Activated T-helper 1 cell treated with anti-CD3 and anti-CD28 coated beads, Interleukin-12 subunit alpha, Interleukin-12 subunit beta, Interleukin-2, Interleukin-4 antibody, amounts not matched to agents 30 ng/mL and 10 ng/mL and 1 ng/mL, durations not matched to agents 14 hours and 24 hours and 36 hours (primary cell): ENCODE measurements around the gene PSMG4. TPM values are rescaled to one million over a fixed set of nuclear protein-coding genes. Genes with fewer than 3 reads are reported as not detected.
"Not testable (repeated sequence)": the region's sequence is repeated elsewhere in the genome, so short reads cannot be mapped to it uniquely, and the experiment has no call there.

ENCODE experiments used
- DNase-seq: peaks from one replicate; pipeline ENCODE4 v3.0.0; 2021; ENCODE audit warnings: low spot score
- H3K27ac Mint-ChIP-seq: one replicate; pipeline ENCODE4 v1.8.0; 2021; ENCODE audit warnings: mild to moderate bottlenecking, mixed read lengths
- H3K27me3 Mint-ChIP-seq: one replicate; pipeline ENCODE4 v1.8.0; 2022; ENCODE audit warnings: mild to moderate bottlenecking, moderate library complexity, mixed read lengths; ENCODE audit not compliant: insufficient read depth
- H3K36me3 Mint-ChIP-seq: one replicate; pipeline ENCODE4 v1.8.0; 2021; ENCODE audit warnings: low read depth, mixed read lengths
- H3K4me1 Mint-ChIP-seq: one replicate; pipeline ENCODE4 v1.8.0; 2021; ENCODE audit warnings: low read depth, mixed read lengths
- H3K4me3 Mint-ChIP-seq: one replicate; pipeline ENCODE4 v1.8.0; 2021; ENCODE audit warnings: mild to moderate bottlenecking, moderate library complexity, mixed read lengths
- H3K9me3 Mint-ChIP-seq: one replicate; pipeline ENCODE4 v1.8.0; 2021; ENCODE audit warnings: mixed read lengths
- intact Hi-C: fragments of 100-400 bp; cut with micrococcal nuclease; formaldehyde crosslinking; loops from one replicate; pipeline ENCODE4 v1.15.1; 2024
- total RNA-seq: library from RNA; stranded (reverse); gene quantifications from 2 replicates; pipeline ENCODE4 v1.2.3, GENCODE V29; 2022

PSMG4 gene
- total RNA-seq, 1 donor from 2014 or later = 32.1 TPM

DNA sequence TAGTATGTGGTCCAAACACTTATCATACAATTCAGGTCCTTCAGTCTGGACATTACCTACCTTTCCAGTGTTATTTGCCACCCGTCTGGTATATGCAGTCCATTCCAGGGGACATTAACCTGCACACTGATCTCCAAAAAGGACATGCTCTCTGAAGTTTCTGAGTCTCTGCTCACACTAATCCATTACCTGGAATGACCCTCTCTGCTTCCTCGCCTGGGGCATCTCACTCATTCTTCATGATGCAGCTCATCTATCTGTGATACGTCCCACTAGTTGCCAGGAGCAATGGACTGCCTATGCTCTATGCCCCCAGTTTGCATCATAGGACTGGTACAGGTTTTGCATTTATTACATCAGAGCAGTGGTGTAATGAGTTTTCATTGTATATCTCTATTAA lies 25.4 kb upstream of the PSMG4 start:
- Mint-ChIP-seq H3K27ac (no peak overlapping the region), H3K4me3 (no peak overlapping the region), H3K27me3 (peaks cover 78% of the 10 kb centered on the region), H3K36me3 (no peaks in the 10 kb centered on the region), H3K4me1 (peaks cover 35% of the 10 kb centered on the region), H3K9me3 (no peaks in the 10 kb centered on the region)
- intact Hi-C loops = no loop called here
- DNase-seq = no peak

DNA sequence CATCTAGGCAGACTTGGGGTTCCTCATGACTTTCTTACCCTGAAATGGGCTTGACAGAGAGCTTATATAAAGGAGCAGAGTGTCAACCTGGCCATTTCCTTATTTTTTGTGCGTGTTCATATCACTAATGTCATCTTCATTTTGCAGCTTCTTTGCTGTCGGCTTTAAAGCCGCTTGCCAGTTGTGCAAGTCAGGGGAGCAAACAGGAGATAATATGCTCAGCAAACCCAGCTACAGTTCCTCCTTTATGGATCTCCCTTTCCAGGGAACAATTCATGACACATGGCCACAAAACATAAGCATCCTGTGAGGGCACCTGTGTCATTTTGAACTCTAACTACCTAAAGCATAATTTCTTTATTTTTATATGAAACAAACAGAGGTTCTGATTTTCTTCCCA lies 24.8 kb upstream of the PSMG4 start:
- H3K27me3 Mint-ChIP-seq = peaks cover 78% of the 10 kb centered on the region
- no peak overlapping the region for H3K27ac Mint-ChIP-seq
- intact Hi-C loops = no loop called here
- no peak for DNase-seq
- H3K4me3 Mint-ChIP-seq = no peak overlapping the region
- peaks cover 30% of the 10 kb centered on the region for H3K4me1 Mint-ChIP-seq
- no peaks in the 10 kb centered on the region for H3K9me3 Mint-ChIP-seq
- no peaks in the 10 kb centered on the region for H3K36me3 Mint-ChIP-seq

DNA sequence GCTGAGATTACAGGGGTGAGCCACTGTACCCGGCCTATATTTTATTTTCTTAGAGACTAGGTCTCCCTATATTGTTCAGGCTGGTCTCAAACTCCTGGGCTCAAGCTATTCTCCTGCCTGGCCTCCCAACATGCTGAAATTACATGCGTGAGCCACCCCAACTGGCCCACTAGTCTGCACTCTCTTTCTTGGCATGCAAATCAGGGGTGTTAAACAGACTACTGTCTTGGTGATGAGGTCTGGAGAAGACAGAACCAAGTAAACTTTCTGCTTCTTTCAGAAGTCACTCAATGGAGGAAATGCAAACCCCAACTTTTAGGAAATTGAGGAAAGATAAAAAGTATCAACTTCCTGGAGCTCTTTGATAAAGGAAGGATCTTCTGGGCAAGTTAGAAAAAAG lies 23.3 kb upstream of the PSMG4 start:
- Mint-ChIP-seq H3K4me3 (no peak overlapping the region), H3K4me1 (peaks cover 18% of the 10 kb centered on the region)
- intact Hi-C loops = no loop called here

DNA sequence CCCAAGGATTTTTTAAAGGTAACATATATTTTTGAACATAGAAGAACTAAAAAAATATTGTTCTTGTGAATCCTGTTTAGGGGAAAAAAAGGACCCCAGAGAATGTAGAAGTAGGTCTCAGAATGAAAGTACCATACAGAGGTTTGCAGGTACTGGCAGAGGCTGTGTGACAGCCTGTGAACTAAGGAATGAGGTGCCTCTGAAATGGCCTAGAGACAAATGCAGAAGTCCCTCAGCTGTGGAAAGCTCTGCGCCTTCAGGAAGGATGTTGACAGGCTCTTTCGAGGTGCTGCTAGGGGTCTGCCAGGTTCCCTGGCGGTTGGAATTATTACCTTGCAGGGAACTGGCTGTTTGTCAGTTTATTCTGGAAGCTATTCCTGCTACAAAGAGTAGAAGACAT lies 22.7 kb upstream of the PSMG4 start:
- no peak overlapping the region for H3K4me3 Mint-ChIP-seq
- no peaks in the 10 kb centered on the region for H3K9me3 Mint-ChIP-seq
- H3K4me1 Mint-ChIP-seq = peaks cover 13% of the 10 kb centered on the region
- no peak overlapping the region for H3K27ac Mint-ChIP-seq
- intact Hi-C loops = no loop called here
- peaks cover 69% of the 10 kb centered on the region for H3K27me3 Mint-ChIP-seq
- no peaks in the 10 kb centered on the region for H3K36me3 Mint-ChIP-seq
- no peak for DNase-seq

More for the DNA sequence above, 23.3 kb upstream of the PSMG4 start:
- H3K27ac Mint-ChIP-seq = no peak overlapping the region
- no peaks in the 10 kb centered on the region for H3K9me3 Mint-ChIP-seq
- H3K27me3 Mint-ChIP-seq = peaks cover 74% of the 10 kb centered on the region
- no peaks in the 10 kb centered on the region for H3K36me3 Mint-ChIP-seq
- no peak for DNase-seq

DNA sequence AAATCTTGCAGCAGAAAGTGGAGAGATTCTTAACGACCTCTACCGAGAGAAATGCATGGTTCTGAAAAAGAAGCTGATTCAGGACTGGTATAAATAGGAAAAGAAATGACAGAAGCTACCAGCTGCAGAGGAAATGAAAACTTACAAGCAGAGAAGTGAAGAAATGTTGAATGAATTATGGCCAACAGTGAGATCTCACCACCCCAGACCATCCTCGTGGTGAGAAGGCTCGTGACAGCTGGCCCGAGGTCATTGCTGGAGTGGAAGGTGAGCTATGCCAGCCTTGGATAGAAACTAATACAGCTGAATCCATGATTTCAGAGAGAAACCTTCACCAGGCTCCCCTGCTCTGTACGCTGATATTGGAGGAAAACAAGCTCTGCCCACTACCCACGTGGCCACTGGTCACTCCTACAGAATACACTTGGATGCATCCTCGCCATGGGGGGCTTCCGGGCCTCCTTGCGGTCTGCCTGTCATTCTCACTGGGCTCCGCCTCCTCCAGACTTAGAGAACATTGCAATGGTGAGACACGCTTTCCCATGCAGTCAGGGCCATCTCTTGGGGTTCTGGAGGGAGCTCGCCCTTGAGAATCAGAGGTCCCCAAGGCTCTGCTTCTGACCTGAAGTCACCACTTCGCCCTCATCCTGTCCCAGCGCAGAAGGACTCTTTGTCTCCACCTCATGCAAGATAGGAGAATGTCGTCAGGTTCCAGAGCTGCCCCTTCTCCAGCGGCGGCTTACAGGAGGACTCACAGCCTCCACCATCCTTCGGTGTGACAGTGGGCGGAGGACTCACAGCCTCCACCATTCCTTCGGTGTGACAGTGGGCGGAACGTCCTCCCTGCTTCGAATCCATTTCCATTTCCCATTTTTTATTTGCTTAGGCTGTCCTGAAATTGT lies 20.7 kb upstream of the PSMG4 start:
- intact Hi-C loops = no loop called here
- DNase-seq = no peak
- Mint-ChIP-seq H3K4me3 (no peak overlapping the region), H3K27me3 (peaks cover 53% of the 10 kb centered on the region), H3K36me3 (no peaks in the 10 kb centered on the region), H3K27ac (no peak overlapping the region), H3K9me3 (no peaks in the 10 kb centered on the region), H3K4me1 (no peaks in the 10 kb centered on the region)

DNA sequence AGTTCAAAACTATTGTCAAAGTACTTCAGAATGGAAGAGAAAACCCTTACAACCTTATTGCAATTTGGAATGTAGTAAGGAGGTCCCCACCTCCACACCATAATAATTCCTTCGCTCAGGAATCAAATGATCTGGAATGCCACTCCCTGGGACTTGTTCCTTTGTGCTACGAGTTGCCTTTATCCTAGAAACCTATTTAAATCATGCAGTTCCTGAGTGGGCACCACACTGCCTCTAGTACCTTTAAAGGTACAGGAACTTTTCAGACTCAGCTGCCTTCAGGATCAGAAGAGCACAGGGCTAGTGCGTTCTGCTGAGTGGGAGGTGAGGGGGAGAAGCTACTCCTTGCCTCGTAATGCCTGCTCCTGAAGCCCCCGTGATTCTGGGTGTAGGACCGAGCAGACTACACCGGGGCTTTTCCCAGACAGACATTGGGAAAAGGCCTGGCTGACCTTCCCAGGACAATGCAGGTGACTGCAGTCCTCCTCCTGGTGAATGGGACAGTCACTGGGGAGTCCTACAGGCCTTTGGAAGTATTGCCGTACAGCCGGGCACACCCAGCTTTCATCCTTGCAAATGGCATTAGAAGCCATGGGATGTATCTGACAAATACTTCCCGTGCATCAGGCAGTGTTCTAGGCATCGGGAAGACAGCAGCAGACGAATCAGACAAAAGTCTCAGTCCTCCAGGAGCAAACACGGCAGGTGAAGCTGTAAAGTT lies 19.5 kb upstream of the PSMG4 start:
- Mint-ChIP-seq H3K27ac (no peak overlapping the region), H3K4me1 (no peaks in the 10 kb centered on the region), H3K9me3 (no peaks in the 10 kb centered on the region), H3K4me3 (no peak overlapping the region), H3K36me3 (no peaks in the 10 kb centered on the region), H3K27me3 (peaks cover 50% of the 10 kb centered on the region)
- intact Hi-C loops = no loop called here
- DNase-seq = no peak

DNA sequence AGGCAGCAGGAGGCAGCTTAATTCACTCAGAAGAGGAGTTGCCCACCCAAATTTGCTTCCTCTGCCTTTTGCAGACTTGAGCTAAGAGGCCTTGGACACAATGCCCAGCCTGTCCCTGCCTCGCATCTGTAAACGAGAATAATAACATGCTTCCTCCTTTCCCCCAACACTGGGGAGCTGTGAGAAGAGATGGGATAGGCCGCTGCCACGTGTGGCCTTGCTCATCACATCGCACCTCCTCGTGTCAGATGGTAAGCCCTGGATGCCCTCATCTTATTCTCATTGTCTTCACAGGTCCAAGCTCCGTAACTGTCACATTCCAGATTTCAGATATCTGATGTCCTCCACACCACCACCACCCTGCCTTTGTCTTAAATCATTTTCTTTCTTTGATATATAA lies 18.2 kb upstream of the PSMG4 start:
- Mint-ChIP-seq H3K27me3 (peaks cover 50% of the 10 kb centered on the region), H3K4me1 (no peaks in the 10 kb centered on the region)
- intact Hi-C loops = no loop called here

DNA sequence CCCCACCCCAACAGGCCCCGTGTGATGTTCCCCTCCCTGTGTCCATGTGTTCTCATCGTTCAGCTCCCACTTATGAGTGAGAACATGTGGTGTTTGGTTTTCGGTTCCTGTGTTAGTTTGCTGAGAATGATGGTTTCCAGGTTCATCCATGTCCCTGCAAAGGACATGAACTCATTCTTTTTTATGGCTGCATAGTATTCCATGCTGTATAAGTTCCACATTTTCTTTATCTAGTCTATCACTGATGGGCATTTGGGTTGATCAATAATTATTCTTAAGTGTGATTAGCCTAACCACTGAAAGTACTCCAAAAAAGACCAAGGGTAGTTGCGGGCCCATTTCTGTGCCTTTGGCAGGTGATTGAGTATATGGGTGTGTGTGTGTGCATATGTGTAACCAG lies 17.0 kb upstream of the PSMG4 start:
- H3K36me3 Mint-ChIP-seq, H3K9me3 Mint-ChIP-seq, H3K4me1 Mint-ChIP-seq, H3K27ac Mint-ChIP-seq, intact Hi-C loops, H3K4me3 Mint-ChIP-seq, DNase-seq: not testable (repeated sequence)
- peaks cover 42% of the 10 kb centered on the region for H3K27me3 Mint-ChIP-seq

More for the DNA sequence above, 18.2 kb upstream of the PSMG4 start:
- no peak for DNase-seq
- H3K4me3 Mint-ChIP-seq = no peak overlapping the region
- H3K36me3 Mint-ChIP-seq = no peaks in the 10 kb centered on the region
- H3K27ac Mint-ChIP-seq = no peak overlapping the region
- H3K9me3 Mint-ChIP-seq = no peaks in the 10 kb centered on the region

DNA sequence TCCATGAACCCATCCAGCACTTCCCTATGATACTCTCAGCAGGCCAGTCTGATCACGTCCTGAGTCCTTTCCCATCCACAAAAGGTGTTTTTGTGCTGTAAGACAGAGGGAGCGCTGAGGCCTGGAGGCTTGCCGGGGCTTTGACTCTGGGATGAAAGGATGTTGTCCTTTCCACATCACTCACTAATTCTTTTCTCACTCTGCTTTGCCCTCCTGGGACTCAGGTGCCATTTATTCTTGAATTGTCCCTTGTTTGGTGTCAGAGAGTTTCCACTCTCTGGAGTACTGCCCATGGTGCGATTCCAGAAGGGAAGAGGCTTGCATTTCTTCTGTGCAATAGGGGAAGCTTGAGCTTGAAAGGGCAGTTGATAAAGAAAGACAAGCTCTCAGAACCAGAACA lies 16.0 kb upstream of the PSMG4 start:
- H3K27ac Mint-ChIP-seq = no peak overlapping the region
- no peaks in the 10 kb centered on the region for H3K36me3 Mint-ChIP-seq
- H3K4me3 Mint-ChIP-seq = no peak overlapping the region
- H3K27me3 Mint-ChIP-seq = peaks cover 34% of the 10 kb centered on the region
- H3K9me3 Mint-ChIP-seq = no peaks in the 10 kb centered on the region
- DNase-seq = no peak
- intact Hi-C loops = no loop called here
- H3K4me1 Mint-ChIP-seq = no peaks in the 10 kb centered on the region

DNA sequence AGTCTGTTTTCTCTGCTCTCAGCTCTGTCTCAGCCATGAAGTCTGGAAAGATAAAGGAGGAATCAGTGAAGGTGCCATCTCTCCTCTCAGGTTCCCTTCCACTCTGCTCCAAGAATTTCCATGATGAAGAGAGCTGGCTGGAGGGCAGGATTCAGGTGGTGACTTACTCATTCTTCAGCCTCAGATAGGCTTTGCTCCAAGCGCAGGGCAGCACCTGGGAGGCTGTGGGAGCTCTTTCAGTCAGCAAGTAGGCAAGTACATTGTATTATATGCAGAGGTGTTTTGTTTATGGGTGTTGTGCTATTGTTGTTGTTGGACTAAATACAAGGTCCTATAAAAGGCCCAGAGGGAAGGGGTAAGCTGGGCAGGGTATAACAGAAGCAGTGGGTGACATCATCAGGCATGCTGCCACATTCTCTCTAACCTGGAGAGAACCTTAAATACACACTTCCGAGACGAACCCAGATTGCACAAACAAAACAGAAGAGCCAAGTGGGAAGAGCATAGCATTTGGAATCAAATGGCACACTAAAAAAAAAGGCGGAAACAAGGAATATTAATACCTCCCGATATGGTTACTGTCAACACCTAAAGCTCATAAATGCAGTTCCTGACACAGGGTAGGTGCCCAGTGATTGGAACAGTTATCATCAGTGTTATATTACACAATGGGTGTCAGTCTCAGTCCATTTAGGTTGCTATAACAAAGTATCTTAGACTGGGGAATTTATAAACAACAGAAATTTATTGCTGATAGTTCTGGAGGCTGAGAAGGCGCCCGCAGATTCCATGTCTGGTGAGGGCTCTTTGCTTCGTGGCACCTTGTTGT lies 14.5 kb upstream of the PSMG4 start:
- intact Hi-C loops = no loop called here
- no peak overlapping the region for H3K27ac Mint-ChIP-seq
- no peaks in the 10 kb centered on the region for H3K9me3 Mint-ChIP-seq
- no peaks in the 10 kb centered on the region for H3K36me3 Mint-ChIP-seq
- no peak for DNase-seq
- no peaks in the 10 kb centered on the region for H3K4me1 Mint-ChIP-seq
- no peak overlapping the region for H3K4me3 Mint-ChIP-seq
- H3K27me3 Mint-ChIP-seq = peaks cover 34% of the 10 kb centered on the region

DNA sequence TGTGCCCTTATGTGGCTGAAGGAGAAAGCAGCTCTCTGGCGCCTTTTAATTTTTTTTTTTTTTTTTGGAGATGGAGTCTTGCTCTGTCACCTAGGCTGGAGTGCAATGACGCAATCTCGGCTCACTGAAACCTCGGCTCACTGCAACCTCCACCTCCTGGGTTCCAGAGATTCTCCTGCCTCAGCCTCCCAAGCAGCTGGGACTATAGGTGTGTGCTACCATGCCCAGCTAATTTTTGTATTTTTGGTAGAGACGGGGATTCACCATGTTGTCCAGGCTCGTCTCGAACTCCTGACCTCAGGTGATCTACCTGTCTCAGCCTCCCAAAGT lies 13.9 kb upstream of the PSMG4 start:
- H3K36me3 Mint-ChIP-seq, H3K27ac Mint-ChIP-seq, H3K4me3 Mint-ChIP-seq, DNase-seq, H3K9me3 Mint-ChIP-seq, H3K4me1 Mint-ChIP-seq, intact Hi-C loops: not testable (repeated sequence)
- peaks cover 34% of the 10 kb centered on the region for H3K27me3 Mint-ChIP-seq

DNA sequence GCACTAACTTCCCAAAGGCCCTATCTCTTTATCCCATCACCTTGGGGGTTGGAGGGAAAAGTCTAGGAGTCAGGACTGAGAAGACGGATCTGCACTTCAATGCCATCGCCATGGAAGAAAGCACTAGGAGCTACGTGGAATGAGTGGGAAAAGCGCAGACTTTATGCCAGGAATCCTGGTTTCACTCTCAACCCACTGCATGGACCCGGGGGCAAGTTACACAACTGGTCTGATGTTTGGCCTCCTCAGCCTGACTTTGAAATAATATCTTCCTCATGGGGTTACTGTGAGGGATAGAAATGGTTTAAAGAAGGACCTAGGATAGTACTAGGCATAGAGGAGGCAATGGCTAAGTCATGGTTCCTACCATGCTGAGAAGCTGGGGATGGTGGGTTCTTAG lies 13.5 kb upstream of the PSMG4 start:
- Mint-ChIP-seq H3K27me3 (peaks cover 35% of the 10 kb centered on the region), H3K36me3 (no peaks in the 10 kb centered on the region), H3K4me1 (no peaks in the 10 kb centered on the region), H3K9me3 (no peaks in the 10 kb centered on the region), H3K27ac (no peak overlapping the region), H3K4me3 (no peak overlapping the region)
- intact Hi-C loops = no loop called here
- no peak for DNase-seq
